ENCODE results near the gene CCDC148.

CCDC148 gene

GRCh38 chr2:158456309-158457066 is at the start of gene CCDC148, which contains the start of gene PKP4:
Gene CCDC148, minus strand, starts transcription at chr2:158456753. Its CDS starts 314 bp downstream, at chr2:158456439.
Gene PKP4, plus strand, starts transcription at chr2:158456952. Its CDS starts 76,233 bp downstream, at chr2:158533185.
- DNase-seq: peak; percentile 94 to 95

DNA sequence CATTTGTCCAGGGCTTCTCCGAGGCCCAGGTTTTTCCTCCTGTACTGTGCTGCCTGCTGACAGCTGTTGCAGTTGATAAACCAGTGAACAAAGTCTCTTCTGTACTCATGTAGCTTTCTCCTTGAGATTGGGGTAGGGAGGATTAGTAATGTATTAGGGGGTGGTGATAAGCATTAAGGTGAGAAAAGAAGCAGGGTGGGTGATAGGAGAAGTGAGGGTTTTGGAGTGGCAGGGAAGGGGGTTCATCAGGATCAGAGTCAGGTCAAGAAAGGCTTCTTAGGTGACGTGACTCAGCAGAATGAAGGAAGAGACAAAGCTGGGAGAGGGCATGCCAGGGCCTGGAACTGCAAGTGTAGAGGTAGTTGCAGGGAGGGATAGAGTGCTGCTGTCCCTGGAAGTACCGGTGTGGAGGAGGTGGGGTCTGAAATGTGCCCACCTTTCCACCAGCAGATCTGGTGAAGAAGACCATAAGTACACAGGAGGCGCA is 48.9 kb upstream of the CCDC148 start:
- peak in 1 of 2 experiments; percentile 37 for DNase-seq

DNA sequence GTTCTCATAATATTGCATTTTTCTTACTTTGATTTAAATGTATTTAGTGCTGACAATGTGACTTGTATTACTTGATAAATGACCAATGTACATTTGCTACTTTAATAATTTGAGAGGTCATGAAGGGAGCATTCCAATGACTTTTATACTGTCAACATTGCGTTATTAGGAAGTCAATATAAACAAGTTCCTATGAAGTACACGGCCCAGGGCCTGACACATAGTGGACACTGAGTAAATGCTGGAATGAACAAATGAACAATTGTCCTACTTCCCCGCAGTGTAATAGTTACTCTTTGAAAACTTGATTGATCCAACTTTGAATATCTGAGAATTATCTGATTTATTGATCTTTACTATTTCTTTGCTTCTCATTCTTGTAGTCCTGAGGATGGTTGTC is 47.5 kb upstream of the CCDC148 start:
- DNase-seq: no peak

DNA sequence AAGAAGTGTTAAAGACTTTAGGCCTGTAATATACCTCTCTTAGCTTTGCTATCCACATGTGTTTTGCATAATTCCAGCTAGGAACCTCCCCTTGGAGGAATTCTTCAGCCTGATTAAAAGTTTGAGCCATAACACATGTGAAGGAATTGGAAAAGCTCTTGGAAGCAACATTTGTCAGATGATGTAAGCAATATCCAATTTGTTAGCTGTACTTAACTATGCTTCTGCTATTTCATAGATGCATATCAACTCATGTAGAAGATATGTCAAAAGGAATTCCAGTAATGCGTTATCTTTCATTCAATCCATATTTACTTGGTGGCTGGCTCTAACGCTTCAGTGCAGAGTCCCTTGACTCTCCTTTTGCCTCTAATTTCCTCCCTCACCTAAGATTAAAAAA is 46.4 kb upstream of the CCDC148 start:
- no peak for DNase-seq

- peak; percentile 4 to 58 for DNase-seq
These were observed 44.7 kb upstream of the CCDC148 start for GRCh38 chr2:158501301-158501700.

GRCh38 chr2:158500333-158500732 is 43.8 kb upstream of the CCDC148 start:
- DNase-seq: no peak

DNA sequence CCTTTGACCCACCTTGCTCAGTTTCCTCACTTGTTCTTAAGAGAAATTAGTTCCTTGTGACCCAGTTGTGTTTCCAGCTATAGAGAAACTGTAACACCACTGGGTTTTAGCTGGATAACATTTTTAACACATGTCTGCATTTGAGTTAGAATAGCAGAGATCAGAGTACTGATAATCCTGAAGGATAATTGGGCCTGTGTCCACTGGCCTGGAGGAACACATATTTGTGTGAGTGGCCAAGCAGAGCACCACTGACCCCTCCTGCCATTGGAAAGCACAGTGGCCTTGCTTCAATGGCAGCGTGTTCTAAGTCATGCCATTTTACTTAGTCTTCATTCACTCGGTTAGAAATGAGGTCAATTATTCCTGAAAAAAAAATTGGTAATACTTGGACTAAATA is 42.8 kb upstream of the CCDC148 start:
- DNase-seq: no peak

- peak in 1 of 2 experiments; percentile 11 for DNase-seq
These were observed 42.2 kb upstream of the CCDC148 start for GRCh38 chr2:158498749-158499136.

- DNase-seq: no peak
These were observed 41.6 kb upstream of the CCDC148 start for GRCh38 chr2:158498043-158498748.

GRCh38 chr2:158497486-158497885 is 40.9 kb upstream of the CCDC148 start:
- DNase-seq: no peak

DNA sequence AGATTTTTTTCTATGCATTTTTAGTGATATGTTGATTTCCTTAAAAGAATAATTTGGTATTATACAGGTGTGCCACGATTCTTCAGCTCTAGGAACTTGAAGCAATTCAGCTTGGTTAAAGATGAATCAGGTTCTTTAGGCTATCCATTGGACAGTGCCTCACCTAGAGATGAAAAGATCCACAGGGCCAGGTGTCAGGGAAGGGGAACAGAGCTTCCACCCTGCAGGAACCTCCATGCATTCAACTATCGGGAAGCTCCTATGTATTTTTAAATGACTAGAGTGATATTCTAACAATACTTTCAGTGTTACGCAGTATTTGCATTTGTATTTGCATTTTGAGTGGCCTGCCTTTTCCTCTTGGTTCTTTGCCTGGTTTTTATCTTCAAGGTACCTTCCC is 40.4 kb upstream of the CCDC148 start:
- DNase-seq: no peak

DNA sequence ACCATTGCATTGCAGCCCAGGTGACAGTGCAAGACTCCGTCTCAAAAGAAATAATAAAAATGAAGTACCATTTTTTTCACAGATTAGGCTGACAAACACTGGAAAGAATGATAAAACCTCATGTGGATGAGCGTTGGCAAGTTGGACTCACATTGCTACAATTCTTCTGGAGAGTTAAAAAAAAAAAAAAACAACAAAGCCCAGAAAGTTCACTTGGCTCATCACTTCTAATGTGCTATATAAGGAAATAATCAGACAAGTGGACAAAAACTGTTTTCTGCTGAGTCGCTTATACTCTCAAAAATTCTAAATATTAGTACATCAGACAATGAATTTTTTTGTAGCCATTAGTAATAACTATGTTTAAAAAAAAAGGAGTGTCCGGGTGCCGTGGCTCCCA is 38.6 kb upstream of the CCDC148 start:
- no peak for DNase-seq

- DNase-seq: peak; percentile 94 to 96
These were observed 36.9 kb upstream of the CCDC148 start for GRCh38 chr2:158493458-158493857.

DNA sequence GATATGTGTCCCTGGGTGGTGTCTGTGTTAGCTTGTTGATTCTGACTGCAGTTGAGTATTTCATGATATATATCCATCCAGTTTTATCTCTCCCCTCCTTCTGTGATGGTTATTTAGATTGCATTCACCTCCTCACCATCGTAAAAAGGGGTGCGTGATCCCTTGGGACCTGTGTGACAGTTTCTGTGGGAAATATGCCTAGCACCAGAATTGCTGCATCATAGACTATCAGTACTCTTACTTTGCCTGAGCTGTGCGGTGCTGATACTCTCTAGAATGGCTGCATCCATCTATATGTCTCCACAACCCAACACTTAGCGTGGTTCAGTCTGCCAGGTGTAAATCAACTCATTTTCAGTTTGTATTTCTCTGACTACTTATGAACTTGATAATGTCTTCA is 34.5 kb upstream of the CCDC148 start:
- DNase-seq: no peak

DNA sequence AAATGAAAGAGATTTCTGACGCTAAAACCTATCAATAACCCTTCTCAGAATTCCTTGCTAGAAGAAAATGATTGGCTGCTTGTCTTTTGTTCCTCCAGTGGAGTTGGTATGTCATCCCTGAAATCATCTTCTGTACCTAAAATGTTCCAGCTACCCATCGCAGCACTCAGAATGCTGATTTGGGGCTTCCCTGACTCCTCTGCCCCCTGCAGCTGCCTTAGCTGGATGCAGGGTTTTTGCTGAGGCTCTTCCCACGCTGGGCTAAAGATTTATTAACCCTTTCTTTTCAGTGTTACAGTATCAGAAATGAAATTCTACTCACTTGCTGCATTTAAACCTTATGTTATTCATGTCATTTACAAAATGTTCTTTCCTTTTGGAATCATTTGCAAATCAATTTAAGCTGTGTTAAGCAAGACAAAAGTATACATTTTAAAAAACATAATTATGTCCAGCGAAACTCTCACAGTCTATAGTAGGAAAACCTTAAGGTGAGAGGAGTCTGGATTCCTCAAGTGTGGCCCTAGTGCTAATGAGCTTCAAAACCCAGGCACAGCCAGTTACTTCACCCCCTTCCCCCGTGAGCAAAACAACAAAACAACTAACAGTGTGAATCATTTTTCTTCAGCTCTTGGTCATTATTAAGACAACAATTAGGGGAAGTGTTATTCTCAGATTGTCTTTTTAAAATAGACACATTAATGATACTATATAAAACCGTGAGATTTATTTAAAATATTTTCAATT is 33.0 kb upstream of the CCDC148 start:
- peak in 1 of 2 experiments; percentile 3 for DNase-seq

DNA sequence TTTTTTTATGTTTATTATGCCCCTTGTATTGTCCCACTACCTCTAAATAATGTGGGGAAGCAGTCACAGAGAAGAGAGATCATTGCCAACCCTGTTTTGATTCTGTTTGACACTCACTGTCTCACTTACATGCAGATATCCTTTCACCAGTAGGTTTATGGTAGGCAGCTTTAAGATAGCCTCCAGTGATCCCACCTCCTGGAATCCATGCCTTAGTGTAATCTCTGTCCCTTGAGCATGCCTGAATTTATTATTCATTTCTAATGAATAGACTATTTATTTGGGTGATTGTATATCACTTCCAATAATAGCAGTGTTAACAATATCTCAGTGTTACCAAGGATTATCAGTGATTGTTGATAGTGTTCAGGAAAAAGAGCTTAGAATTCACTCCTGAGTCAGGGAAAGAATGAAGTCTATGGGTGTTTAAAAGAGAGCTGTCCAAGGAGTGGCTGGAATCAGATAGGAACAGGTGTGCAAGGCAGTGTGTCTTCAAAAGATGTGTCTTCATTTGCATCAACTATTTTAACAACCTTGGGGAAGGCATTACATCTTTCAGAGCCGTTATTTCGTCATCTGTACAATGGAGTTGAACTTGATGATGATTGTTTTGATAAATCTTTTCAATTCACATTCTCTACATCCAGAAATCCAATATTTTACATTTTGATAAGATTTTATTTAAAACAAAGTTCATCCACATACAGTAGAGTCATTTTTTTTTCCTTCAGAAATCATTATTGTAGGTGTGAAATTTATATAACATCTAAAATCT is 32.1 kb upstream of the CCDC148 start:
- DNase-seq: no peak

- DNase-seq: no peak
These were observed 30.9 kb upstream of the CCDC148 start for GRCh38 chr2:158487419-158487818.

- DNase-seq: no peak
These were observed 30.4 kb upstream of the CCDC148 start for GRCh38 chr2:158486970-158487325.

DNA sequence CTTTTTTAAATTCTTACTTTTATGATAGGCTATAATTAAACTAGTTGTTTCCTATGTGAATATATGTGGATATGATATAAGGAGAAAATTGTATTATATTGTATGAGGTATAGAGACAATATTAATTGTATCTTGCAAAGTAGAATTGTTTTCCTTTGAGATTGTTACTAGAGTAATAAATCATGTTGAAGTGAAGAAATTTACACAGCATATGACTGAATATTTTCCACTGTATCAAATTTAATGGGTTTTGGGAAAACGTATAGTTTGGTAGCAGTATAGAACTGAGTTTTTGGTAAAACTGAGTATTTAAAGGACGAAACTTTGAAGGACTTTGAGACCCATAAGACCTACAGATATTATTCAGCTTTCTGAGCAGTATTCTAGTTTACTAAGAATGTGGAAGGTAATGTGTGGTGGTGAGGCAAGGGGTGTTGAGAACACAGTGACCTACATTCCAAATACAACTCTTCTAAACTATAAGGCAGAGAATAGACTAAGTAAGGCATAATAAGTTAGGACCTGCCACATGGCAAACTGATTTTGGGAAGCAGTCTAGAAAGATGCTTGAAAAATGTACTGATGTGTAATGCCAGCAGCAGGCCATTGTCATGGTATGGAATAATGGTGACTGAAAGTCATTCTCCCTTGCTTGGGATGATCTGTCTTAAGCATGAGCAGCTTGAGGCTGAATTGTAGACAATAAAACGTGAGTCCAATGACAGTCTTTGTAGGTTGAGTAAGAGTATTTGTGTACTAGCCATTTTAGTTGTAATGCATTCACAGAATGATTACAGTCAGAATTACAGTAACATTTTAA is 29.8 kb upstream of the CCDC148 start:
- DNase-seq: no peak

- DNase-seq: no peak
These were observed 28.5 kb upstream of the CCDC148 start for GRCh38 chr2:158484892-158485556.

DNA sequence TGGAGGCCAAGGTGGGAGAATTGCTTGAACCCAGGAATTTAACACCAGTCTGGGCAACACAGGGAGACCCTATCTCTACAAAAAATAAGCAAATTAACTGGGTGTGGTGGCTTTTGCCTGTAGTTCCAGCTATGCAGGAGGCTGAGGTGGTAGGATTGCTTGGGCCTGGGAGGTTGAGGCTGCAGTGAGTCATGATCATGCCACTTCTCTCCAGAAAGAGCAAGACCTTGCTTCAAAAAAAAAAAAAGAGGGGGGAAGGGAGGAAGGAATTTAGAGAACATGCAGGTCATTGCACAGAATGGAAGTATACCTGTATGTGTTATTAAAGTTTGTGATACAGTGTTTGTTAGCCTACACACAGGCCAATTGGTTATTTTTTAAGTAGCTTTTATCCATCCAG is 26.0 kb upstream of the CCDC148 start:
- no peak for DNase-seq

Measured in NCI-H524 (cell line).